Stimulated activated CD8-positive, alpha-beta memory T cell treated with anti-CD3 and anti-CD28 coated beads, Interleukin-15, amount 100 ng/mL, for 4 hours (primary cell): ENCODE results near the gene POMC.
"Not testable (repeated sequence)": the region's sequence is repeated elsewhere in the genome, so short reads cannot be mapped to it uniquely, and the experiment has no call there.

Source experiments
- DNase-seq, 2 donors: peaks; one replicate each; pipeline ENCODE4 v3.0.0-alpha.2; 2020; ENCODE audit warnings: low read depth in 2 of 2

The POMC gene

GRCh38 chr2:25132299-25132635, 36.1 kb downstream of the POMC start:
- DNase-seq = no peak

GRCh38 chr2:25131567-25132298, 36.6 kb downstream of the POMC start:
- no peak for DNase-seq

- no peak for DNase-seq
Observed at GRCh38 chr2:25131253-25131566, 37.2 kb downstream of the POMC start.

GRCh38 chr2:25129901-25130520, 38.4 kb downstream of the POMC start:
- DNase-seq = no peak

GRCh38 chr2:25127646-25128045, 40.7 kb downstream of the POMC start:
- no peak for DNase-seq

- not testable (repeated sequence) for DNase-seq
Observed at GRCh38 chr2:25127071-25127470, 41.3 kb downstream of the POMC start.

GRCh38 chr2:25125976-25126375, 42.4 kb downstream of the POMC start:
- DNase-seq = no peak

GRCh38 chr2:25125189-25125588, 43.2 kb downstream of the POMC start:
- DNase-seq = no peak

- DNase-seq = no peak
Observed at GRCh38 chr2:25123682-25124081, 44.7 kb downstream of the POMC start.

GRCh38 chr2:25122367-25122766, 46.0 kb downstream of the POMC start:
- DNase-seq = no peak

- no peak for DNase-seq
Observed at GRCh38 chr2:25119263-25119662, 49.1 kb downstream of the POMC start.

GRCh38 chr2:25116956-25117355, 51.4 kb downstream of the POMC start:
- no peak for DNase-seq

GRCh38 chr2:25115902-25116301, 52.5 kb downstream of the POMC start:
- no peak for DNase-seq

- DNase-seq = no peak
Observed at GRCh38 chr2:25115249-25115883, 53.0 kb downstream of the POMC start.

GRCh38 chr2:25112113-25112512, 56.3 kb downstream of the POMC start:
- DNase-seq = no peak
